GM21529 (cell line): ENCODE results near the gene GLTPD2.

Source experiments
- ATAC-seq: cut with Tn5 transposase; IDR thresholded peaks from one replicate; pipeline ENCODE4 v1.9.1; 2021; ENCODE audit not compliant: unreplicated experiment

Gene GLTPD2

DNA sequence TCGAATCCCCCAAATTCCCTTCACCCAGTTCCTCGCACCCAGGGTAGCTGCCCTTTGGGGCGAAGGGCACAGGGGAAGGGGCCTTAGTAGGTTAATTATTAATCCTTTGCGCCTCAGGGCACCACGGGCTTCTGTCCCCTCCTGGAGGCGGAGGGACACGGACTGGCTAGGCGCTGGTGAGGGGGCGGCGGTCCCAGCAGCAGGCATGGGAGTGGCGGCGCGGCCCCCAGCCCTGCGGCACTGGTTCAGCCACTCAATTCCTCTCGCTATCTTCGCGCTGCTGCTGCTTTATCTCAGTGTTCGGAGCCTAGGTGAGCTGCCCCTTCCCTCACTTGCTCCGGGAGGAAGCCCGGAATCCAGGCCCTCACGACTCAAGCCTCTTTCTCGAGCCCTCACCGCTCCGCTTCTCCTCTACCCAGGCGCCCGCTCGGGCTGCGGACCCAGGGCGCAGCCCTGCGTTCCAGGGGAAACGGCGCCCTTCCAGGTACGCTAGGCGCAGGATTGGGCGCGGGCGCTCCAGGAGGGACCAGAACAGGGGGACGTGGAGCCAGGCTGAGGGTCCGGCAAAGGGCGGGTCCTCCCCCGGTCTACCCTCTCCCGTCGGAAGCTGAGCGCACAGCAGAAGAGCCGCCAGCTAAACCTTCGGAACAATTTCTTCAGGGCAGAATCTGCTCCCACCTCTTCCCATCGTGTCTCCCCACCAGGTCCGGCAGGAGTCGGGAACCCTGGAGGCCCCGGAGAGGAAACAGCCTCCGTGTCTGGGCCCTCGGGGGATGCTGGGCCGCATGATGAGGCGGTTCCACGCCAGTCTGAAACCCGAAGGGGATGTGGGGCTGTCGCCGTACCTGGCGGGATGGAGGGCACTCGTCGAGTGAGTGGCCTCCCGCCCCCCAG is at the start of gene GLTPD2:
Gene GLTPD2, plus strand, starts transcription at position 158 of the 894 bp plus-strand sequence. Its CDS starts 48 bp downstream, at position 206.
- no peak for ATAC-seq

DNA sequence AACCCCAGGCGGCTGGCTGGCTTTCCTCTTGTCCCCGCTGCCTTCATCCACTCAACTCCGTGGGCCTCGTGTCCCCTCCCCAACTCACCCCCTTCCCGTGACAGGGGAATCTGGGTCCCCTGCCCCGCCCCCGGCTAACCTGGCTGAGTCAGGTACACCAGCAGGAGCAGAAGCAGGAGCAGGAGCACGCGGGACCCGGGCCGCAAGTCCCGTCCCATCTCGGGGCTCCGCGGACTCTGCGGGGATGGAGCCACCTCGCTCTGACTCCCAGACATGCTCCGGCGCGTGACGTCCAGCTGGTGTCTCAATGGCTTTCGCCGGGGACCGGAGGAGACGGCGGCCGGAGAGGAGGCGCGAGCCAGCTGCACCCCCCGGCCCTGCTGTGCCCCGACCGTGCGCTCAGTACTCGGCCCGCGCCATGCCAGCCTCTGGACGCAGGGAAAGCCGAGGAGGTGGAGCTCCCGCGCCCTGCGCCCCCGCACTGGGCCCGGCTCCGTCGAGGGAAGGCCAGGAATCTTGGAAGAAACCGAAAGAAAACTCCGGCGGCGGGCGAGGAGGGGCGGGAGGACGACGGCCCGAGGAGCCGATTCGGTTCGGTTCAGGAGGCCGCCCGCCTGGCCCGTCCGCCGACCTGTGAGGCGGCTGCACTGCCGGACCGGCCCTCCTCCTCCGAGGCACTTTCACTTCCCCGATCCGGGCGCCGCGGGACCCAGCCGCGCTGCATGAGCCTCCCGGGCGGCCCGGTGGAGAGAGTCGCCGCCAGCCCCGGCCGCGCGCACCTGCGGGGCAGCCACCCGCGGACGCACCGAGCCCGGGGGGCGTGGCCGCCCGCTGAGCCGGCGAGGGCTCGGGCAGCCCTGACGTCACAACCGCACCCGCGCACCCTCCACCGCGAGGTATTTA is 49.4 kb upstream of the GLTPD2 start, which contains the start of the genes CXCL16 and ZMYND15:
Gene CXCL16, minus strand, starts transcription at position 807 of the 903 bp plus-strand sequence. Its CDS starts 589 bp downstream, at position 218.
Gene ZMYND15, plus strand, starts transcription at position 712 of the 903 bp plus-strand sequence. CDS start 716 bp downstream, outside the sequence.
- ATAC-seq = no peak

DNA sequence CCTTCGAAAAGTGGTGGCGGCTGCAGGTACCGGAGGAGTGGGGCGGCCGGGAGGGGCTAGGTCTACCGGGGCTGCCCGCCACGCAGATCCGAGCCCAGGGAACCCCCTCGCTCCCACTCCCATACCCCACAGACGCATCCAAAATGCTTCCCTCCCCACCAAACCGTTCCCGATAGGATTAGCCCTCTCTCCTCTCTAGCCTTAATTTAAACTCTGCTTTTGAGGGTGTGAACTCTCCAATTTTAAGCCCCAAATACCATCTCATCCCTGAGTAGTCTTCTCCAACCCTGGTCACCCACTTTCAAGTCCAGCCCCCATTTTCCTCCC is 48.8 kb upstream of the GLTPD2 start:
- no peak for ATAC-seq

DNA sequence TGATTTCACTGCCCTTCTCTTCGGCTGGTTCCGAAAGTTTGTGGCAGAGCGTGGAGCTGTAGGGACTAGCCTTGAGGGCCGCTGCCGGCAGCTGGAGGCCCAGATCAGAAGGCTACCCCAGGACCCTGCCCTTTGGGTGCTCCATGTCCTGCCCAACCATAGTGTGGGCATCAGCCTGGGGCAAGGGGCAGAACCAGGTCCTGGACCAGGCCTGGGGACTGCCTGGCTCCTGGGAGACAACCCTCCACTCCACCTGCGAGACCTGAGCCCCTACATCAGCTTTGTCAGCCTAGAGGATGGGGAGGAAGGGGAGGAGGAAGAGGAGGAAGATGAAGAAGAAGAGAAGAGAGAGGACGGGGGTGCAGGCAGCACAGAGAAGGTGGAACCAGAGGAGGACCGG is 48.2 kb upstream of the GLTPD2 start:
- no peak for ATAC-seq

DNA sequence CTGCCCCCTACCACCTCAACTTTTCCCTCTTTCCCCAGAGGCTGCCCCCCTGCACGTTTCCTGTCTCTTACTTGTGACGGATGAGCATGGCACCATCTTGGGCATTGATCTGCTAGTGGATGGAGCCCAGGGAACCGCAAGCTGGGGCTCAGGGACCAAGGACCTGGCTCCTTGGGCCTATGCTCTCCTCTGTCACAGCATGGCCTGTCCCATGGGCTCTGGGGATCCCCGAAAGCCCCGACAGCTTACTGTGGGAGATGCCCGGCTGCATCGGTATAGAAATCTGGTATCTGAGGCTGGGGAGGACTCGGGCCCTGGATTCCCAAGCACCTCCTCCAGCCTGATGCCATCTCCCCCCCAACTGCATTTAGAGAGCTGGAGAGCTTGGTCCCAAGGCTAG is 47.2 kb upstream of the GLTPD2 start:
- no peak for ATAC-seq

DNA sequence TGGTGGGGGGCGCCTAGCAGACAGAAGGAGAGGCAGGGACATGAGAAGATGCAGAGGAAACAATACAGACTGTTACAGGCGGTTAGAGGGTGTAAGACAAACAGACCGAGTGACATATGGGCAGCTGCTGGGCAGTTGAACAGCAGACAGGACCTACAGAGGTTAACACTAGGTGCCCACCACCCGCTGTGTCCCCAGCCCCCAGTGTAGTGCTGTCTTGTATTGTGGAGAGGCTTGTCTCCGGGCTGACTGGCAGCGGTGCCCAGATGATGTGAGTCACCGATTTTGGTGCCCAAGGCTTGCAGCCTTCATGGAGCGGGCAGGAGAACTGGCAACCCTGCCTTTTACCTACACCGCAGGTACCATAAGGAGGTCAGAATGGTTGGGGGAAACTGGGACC is 46.6 kb upstream of the GLTPD2 start:
- no peak for ATAC-seq

DNA sequence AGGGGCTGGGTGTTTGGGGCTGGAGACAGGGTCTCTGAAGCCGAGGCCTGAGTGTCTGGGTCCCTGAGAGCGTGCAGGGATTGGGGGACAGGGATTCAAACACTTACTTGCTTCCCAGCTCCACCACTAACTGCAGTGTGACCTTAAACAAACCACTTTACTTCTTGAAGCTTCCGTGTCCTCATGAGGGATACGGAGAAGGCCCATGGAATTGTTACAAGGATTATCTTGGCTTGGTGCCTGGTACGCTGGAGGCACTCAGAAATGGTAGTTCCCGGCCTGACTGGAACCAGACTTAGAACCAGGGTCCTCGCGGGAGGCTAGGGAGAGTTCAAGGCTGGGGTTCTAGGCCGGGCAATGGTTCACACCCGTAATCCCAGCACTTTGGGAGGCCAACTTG is 46.1 kb upstream of the GLTPD2 start:
- ATAC-seq = no peak

DNA sequence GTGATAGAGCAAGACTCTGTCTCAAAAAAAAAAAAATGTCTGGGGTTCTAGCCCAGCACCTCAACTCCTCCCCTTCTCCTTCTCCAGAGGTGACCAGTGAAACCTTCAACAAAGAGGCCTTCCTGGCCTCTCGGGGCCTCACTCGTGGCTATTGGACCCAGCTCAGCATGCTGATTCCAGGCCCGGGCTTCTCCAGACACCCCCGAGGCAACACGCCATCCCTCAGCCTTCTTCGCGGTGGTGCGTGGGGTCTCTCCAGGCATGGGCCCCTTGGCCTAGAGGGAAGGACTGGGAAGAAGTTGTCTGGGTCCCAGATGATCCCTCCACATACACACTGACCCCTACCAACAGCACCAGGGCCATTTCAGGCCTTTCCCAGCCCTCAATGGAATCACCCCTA is 45.5 kb upstream of the GLTPD2 start:
- ATAC-seq = no peak

DNA sequence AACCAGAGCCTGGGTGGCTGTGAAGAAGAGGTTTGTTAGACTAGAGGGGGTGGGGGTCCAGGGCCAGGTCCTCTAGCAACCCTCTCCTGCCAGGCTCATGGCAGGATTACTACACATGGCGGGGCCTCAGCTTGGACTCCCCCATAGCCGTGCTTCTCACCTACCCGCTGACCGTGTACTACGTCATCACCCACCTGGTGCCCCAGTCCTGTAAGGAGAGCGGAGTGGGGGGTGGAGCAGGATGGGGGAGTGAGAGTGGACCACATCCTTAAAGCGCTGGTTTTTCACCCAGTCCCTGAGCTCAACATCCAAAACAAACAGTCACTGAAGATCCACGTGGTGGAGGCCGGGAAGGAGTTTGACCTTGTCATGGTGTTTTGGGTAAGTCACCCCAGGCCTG is 44.9 kb upstream of the GLTPD2 start:
- no peak for ATAC-seq

DNA sequence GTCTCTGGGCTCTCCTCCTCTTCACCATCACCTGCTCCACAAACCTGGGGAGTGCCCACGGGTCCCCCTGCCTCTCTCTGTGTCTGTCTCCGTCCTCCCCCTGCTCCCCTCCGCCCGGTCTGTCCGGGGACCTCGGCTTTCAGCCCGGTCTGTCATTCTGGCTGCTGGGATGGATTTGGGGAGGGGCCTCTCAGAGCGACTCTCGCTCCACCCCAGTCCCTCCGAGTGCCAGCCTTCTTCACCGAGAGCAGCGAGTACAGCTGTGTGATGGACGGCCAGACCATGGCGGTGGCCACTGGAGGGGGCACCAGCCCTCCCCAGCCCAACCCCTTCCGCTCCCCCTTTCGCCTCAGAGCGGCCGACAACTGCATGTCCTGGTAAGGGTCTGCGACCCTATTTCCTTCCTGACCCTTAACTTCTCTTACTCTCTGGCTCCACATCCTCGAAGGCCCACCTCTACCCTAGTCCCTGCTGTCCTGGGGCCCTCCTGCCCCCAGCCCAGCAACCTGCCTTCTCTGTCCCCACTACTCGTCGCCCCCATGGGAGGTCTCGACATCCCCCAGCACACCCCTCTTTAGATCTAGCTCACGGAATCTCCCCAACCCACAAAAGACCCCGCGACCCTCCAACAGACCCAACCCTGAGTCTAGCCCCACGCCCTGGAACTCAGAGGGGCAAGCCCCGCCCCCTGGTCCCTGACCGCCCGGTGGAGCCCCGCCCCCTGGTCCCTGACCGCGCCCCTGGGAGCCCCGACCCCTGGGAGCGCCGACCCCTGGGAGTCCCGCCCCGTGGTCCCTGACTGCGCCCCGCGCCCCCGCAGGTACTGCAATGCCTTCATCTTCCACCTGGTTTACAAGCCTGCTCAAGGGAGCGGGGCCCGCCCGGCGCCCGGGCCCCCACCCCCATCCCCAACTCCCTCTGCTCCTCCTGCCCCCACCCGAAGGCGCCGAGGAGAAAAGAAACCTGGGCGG is 43.5 kb upstream of the GLTPD2 start:
- no peak for ATAC-seq

DNA sequence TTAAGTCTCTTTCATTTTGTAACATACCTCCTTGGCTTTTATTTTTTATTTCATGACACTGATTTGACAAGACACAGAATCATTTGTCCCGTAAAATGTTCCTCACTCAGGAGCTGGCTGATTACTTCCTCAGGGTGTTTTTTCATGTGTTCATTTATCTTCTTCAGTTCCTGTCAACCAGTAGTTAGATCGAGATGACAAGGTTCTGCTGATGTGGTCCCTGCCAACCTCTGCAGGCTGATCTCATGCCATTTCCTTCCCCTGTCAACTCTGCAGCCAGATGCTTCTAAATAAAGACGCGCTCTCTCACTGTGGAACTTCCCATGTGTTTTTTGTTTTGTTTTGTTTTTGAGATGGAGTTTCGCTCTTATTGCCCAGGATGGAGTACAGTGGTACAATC is 40.9 kb upstream of the GLTPD2 start:
- ATAC-seq = no peak

DNA sequence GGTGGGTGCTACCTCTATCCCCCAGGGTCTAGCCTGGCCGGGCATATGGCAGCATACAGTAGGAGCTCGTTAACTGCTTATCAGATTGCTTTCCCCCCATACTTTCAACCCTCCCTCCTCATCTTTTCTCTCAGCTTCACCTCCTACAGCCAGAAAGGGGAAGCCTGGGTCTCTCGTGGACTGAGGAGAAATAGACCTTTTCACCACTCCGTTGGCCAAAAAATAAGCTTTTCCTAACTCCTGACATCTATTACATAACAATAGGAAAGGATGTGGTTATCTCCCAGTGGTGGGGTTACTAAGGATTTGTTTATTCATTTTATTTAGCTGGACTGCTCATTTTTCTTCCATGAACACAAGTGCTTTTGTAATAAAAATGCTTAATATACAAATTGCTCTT is 40.1 kb upstream of the GLTPD2 start:
- no peak for ATAC-seq

DNA sequence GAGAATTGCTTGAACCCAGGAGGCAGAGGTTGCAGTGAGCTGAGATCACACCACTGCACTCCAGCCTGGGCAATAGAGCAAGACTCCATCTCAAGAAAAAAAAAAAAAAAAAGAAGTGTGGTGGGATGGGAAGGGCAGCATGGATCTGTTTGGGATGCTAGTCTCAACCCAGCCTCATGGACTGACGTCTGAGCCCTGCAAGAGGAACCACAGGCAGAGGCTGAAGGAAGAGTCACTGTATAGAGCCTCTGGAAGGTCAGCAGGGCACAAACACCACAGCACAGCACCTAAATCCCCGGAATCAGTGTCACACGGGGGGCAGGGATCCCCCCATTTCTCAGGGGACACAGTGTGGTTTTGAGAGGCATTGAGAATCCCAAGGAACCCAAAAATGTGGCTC is 38.2 kb upstream of the GLTPD2 start:
- no peak for ATAC-seq

DNA sequence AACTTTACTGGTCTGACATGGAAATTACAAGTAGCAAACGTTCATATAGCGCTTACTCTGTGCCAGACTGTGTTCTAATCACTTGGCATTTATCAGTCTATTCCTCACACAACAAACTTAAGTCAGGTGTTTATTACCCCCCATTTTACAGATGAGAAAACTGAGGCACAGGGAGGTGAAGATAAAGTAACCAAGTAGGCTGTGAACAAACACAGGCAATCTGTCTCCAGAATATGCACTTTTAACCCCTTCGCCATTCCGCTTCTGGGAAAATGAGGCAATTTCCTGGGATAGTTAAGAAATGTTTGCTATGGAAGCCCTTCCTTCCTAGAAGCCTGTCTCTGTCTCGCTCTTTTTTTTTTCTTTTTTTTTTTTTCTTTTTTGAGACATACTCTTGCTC is 36.8 kb upstream of the GLTPD2 start:
- ATAC-seq = no peak

DNA sequence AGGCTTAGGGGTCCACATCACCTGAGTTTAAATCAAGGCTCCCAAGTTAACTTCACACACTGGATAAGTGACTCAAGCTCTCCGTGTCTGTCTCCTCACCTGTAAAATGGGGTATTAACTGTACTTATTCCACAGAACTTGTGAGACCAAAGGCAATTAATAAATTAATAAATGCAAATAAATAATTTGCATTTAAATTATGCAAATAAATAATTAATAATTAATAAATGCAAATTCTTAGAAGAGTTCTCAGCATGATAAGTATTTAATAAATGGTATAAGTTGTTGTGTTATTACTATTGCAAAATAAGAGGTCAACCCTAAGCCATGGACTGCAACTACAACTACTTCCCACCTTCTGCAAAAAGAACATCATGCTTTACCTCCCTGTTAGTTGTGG is 35.4 kb upstream of the GLTPD2 start:
- ATAC-seq = no peak

DNA sequence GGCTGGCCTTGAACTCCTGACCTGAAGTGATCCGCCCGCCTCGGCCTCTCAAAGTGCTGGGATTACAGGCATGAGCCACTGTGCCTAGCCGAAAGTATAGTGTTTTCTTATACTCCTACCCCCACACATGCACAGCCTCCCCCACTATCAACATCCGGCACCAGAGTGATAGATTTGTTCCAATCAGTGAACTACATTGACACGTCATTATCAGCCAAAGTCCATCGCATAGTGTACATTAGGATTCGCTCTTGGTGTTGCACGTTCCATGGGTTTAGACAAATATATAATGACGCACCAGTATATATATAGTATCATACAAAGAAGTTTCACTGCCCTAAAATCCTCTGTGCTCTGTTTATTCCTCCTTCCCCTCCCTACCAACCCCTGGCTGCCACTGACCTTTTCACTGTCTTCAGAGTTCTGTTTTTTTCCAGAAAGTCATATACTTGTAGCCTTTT is 29.0 kb upstream of the GLTPD2 start:
- no peak for ATAC-seq

DNA sequence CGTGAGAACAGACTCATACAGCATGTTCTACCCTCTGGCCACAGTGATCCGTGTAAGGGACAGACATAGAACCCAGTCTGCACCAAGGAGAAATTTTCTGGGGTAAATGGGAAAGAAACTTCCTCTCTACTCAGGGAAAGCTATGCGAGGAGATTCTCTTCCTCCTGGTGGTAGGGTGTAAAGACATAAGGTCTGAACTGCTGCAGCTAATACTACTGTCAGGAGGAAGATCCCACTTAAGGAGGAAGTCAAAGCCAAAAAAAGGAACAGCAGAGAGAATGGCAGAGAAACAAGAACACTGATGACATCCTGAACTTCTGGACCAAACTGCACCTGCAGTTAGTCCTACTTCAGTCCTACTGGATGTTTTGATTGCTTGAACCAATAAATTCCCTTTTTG is 24.2 kb upstream of the GLTPD2 start:
- no peak for ATAC-seq

DNA sequence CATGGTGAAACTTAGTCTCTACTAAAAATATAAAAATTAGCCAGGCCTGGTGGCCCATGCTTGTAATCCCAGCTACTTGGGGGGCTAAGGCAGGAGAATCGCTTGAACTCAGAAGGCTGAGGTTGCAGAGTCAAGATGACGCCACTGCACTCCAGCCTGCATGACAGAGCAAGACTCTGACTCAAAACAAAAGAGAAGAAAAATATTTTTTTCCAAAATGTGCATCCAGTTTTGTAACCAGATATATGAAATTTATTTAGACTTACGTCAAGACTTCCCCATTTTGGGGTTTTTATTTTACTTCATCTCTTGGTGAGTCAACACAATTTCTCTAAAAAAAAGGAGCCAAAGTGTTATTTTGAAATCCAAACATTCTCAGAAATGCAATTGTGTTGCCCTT is 22.6 kb upstream of the GLTPD2 start:
- no peak for ATAC-seq

DNA sequence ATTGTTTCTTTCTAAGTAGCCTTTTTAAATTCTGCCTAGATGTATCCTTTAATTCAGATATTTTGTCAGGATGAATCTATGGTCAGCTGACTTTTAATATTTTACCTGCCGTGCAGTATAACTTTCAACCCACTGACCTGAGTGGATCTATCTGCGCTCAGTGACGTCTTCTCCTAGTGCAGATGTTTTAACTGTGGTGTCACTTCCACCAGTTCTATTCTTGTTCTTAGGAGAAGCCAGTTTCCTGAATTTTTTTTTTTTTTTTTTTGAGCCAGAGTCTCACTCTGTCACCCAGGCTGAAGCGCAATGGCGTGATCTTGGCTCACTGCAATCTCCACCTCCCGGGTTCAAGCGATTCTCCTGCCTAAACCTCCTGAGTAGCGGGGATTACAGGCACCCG is 22.0 kb upstream of the GLTPD2 start:
- ATAC-seq = no peak

DNA sequence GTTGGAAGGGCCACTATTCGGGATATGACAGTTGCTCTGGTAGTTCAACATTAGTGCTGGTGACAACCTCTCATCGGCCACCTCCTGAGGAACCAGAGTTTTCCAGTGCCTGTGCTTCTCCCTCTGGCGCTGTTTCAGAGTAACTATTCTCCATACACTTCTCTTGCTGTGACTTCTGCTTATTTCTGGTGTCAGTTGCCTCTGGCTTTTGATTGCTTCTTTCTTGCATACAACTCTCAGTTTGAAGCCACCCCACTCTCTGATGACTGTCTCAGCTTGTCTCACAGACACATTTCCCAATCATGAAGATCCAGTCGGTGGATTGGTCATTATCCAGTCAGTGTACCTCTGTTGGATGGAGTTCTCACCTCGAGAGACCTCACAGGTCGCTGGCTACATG is 20.5 kb upstream of the GLTPD2 start:
- ATAC-seq = no peak

DNA sequence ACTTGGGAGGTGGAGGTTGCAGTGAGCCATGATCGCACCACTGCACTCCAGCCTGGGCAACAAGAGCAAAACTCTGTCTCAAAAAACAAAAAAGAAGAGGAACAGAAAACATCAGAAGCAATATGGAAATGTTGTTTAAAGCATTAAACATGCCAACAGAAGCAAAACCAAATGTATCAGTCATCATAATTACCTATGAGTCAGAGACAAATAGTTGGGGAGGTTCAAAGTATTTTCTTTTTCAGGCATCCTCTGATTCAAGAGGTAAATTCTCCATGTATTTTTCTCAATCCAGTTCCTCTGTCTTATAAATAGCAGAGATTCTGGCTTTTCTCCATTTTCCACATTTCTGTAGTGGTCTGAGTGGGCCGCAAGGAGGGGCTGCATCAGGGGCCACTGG is 19.1 kb upstream of the GLTPD2 start:
- no peak for ATAC-seq
